ENCODE measurements around the gene ZBTB20. TPM values are rescaled to one million over a fixed set of nuclear protein-coding genes. Genes with fewer than 3 reads are reported as not detected.

Gene ZBTB20
- total and polyA plus RNA-seq, 9 donors: 4.3 to 160 (median 107) TPM

- TF ChIP-seq CTCF (IDR thresholded peaks at IDR 0.05) (no peak), POLR2A (IDR thresholded peaks at IDR 0.05) (no peak), EP300 (IDR thresholded peaks at IDR 0.05) (no peak)
- H3K4me3 ChIP-seq: no peak overlapping the region
- 24 to 46% (median 40%) methylated on average over 2 of the region's 2 CpGs for WGBS, 3 donors
- H3K36me3 ChIP-seq: no peaks in the 10 kb centered on the region
- H3K27ac ChIP-seq: no peak overlapping the region
- DNase-seq: no peak
- intact Hi-C loops (cut with DNase I): no loop called here
- H3K27me3 ChIP-seq: no peaks in the 10 kb centered on the region
- H3K4me1 ChIP-seq (ENCODE audit: insufficient read depth): no peaks in the 10 kb centered on the region
- no peaks in the 10 kb centered on the region for H3K9me3 ChIP-seq
These were observed 371.7 kb downstream of the ZBTB20 start for GRCh38 chr3:114775395-114775794.

- WGBS, 3 donors: 94 to 97% (median 96%) methylated on average over 2 of the region's 2 CpGs
- H3K4me1 ChIP-seq (ENCODE audit: insufficient read depth): no peaks in the 10 kb centered on the region
- DNase-seq: no peak
- intact Hi-C loops (cut with DNase I): no loop called here
- H3K27ac ChIP-seq: no peak overlapping the region
- H3K4me3 ChIP-seq: no peak overlapping the region
- H3K36me3 ChIP-seq: no peaks in the 10 kb centered on the region
- no peaks in the 10 kb centered on the region for H3K27me3 ChIP-seq
- TF ChIP-seq CTCF (IDR thresholded peaks at IDR 0.05) (no peak), POLR2A (IDR thresholded peaks at IDR 0.05) (no peak), EP300 (IDR thresholded peaks at IDR 0.05) (no peak)
- H3K9me3 ChIP-seq: no peaks in the 10 kb centered on the region
These were observed 376.2 kb downstream of the ZBTB20 start for GRCh38 chr3:114770874-114771273.

GRCh38 chr3:114764056-114764492 lies 383.0 kb downstream of the ZBTB20 start:
- Histone ChIP-seq H3K9me3 (no peaks in the 10 kb centered on the region), H3K4me3 (no peak overlapping the region), H3K27me3 (no peaks in the 10 kb centered on the region), H3K27ac (no peak overlapping the region), H3K36me3 (no peaks in the 10 kb centered on the region), H3K4me1 (ENCODE audit: insufficient read depth) (no peaks in the 10 kb centered on the region)
- no peak for DNase-seq
- no peak for TF ChIP-seq POLR2A (IDR thresholded peaks at IDR 0.05)
- TF ChIP-seq EP300 (IDR thresholded peaks at IDR 0.05): no peak
- TF ChIP-seq CTCF (IDR thresholded peaks at IDR 0.05): no peak
- intact Hi-C loops (cut with DNase I): no loop called here
- 67 to 69% (median 68%) methylated on average over 4 of the region's 4 CpGs for WGBS, 3 donors

GRCh38 chr3:114762144-114762543 lies 384.9 kb downstream of the ZBTB20 start:
- H3K4me1 ChIP-seq (ENCODE audit: insufficient read depth): no peaks in the 10 kb centered on the region
- 90 to 95% (median 94%) methylated on average over 1 of the region's 1 CpG for WGBS, 3 donors
- no peaks in the 10 kb centered on the region for H3K36me3 ChIP-seq
- DNase-seq: no peak
- H3K4me3 ChIP-seq: no peak overlapping the region
- H3K27me3 ChIP-seq: no peaks in the 10 kb centered on the region
- no peaks in the 10 kb centered on the region for H3K9me3 ChIP-seq
- TF ChIP-seq POLR2A (IDR thresholded peaks at IDR 0.05) (no peak), CTCF (IDR thresholded peaks at IDR 0.05) (no peak)
- no peak overlapping the region for H3K27ac ChIP-seq
- intact Hi-C loops (cut with DNase I): no loop called here

- DNase-seq: no peak
- no peak overlapping the region for H3K27ac ChIP-seq
- intact Hi-C loops (cut with DNase I): no loop called here
- no peak for TF ChIP-seq CTCF (IDR thresholded peaks at IDR 0.05)
- no peak for TF ChIP-seq EP300 (IDR thresholded peaks at IDR 0.05)
- H3K4me1 ChIP-seq (ENCODE audit: insufficient read depth): no peaks in the 10 kb centered on the region
- no peaks in the 10 kb centered on the region for H3K36me3 ChIP-seq
- no peaks in the 10 kb centered on the region for H3K9me3 ChIP-seq
- H3K4me3 ChIP-seq: no peak overlapping the region
- no peaks in the 10 kb centered on the region for H3K27me3 ChIP-seq
These were observed 386.4 kb downstream of the ZBTB20 start for GRCh38 chr3:114760679-114761078.
